Melanocyte of skin (primary cell): ENCODE results near the gene EPC2. TPM values are rescaled to one million over a fixed set of nuclear protein-coding genes. Genes with fewer than 3 reads are reported as not detected.

Experiments used
- small RNA-seq, 2 donors: library from RNA; depleted of rRNA; stranded (forward); fragments of <200 nt; gene quantifications; one replicate each; pipeline ENCODE3, GENCODE V24; 2012
- total RNA-seq, 2 donors: library from RNA; depleted of rRNA; stranded (reverse); fragments of >200 nt; gene quantifications; 2 replicates each; pipeline ENCODE4 v1.2.3, GENCODE V29; 2012

EPC2 gene, protein sequence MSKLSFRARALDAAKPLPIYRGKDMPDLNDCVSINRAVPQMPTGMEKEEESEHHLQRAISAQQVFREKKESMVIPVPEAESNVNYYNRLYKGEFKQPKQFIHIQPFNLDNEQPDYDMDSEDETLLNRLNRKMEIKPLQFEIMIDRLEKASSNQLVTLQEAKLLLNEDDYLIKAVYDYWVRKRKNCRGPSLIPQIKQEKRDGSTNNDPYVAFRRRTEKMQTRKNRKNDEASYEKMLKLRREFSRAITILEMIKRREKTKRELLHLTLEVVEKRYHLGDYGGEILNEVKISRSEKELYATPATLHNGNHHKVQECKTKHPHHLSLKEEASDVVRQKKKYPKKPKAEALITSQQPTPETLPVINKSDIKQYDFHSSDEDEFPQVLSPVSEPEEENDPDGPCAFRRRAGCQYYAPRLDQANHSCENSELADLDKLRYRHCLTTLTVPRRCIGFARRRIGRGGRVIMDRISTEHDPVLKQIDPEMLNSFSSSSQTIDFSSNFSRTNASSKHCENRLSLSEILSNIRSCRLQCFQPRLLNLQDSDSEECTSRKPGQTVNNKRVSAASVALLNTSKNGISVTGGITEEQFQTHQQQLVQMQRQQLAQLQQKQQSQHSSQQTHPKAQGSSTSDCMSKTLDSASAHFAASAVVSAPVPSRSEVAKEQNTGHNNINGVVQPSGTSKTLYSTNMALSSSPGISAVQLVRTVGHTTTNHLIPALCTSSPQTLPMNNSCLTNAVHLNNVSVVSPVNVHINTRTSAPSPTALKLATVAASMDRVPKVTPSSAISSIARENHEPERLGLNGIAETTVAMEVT
- 10 to 100 TPM; 11.4 to 14.3 TPM for total RNA-seq

GRCh38 chr2:148643998-148644882, at the start of gene EPC2:
TSS of gene EPC2 (plus strand) at chr2:148644751. CDS start at chr2:148645018, 267 bp downstream.

Small RNA genes within 50 kb of the gene (small RNA-seq; reads per million reads assigned to genes)
- gene RNU2-9P, result 0.30 to 0.58 reads per million in 2 donors
- gene RPS29P8, result 0 reads per million in 2 donors

Other genes starting within 250 kb of the EPC2 start
- under 1 TPM; 0.34 to 1.00 TPM for gene KIF5C, start 230.5 kb downstream of the EPC2 start, total RNA-seq